DND-41 (cell line): ENCODE data around the gene RIIAD1.

Source experiments
- CTCF ChIP-seq: IDR thresholded peaks from 2 replicates; pipeline ENCODE4 v1.5.1; 2012; ENCODE audit warnings: borderline replicate concordance, low read length, moderate library complexity, mild to moderate bottlenecking; ENCODE audit not compliant: poor library complexity, severe bottlenecking; ENCODE audit errors: extremely low read depth
- EZH2 ChIP-seq: IDR thresholded peaks from 3 replicates; pipeline ENCODE4 v1.6.1; 2012; ENCODE audit warnings: borderline replicate concordance, low read depth, mild to moderate bottlenecking, moderate library complexity, low read length, inconsistent platforms; ENCODE audit not compliant: severe bottlenecking

- TF ChIP-seq CTCF (no peak), EZH2 (no peak)
These were observed 8.0 kb downstream of the RIIAD1 start for GRCh38 chr1:151729157-151729965.
